Measurements from ENCODE around the gene LIMCH1. TPM values are rescaled to one million over a fixed set of nuclear protein-coding genes. Genes with fewer than 3 reads are reported as not detected.

Gene LIMCH1
- total RNA-seq, 1 experiment from 2014 or later, result 48.4 TPM

GRCh38 chr4:41538887-41539498 is 1.0 kb downstream of the LIMCH1 start:
- Mint-ChIP-seq H3K4me3 (ENCODE audit: unreplicated experiment) (peak overlapping the region; percentile 52), H3K4me1 (ENCODE audit: insufficient read depth, unreplicated experiment) (peaks cover 48% of the 10 kb centered on the region), H3K27ac (ENCODE audit: low read depth, unreplicated experiment) (peak overlapping the region; percentile 16), H3K27me3 (ENCODE audit: insufficient read depth, unreplicated experiment) (no peaks in the 10 kb centered on the region), H3K9me3 (ENCODE audit: unreplicated experiment) (no peaks in the 10 kb centered on the region), H3K36me3 (ENCODE audit: insufficient read depth, unreplicated experiment) (no peaks in the 10 kb centered on the region)
- ChIA-PET CTCF (interaction anchor here (0.6 to 1.1 kb wide), 4 partner anchors 105 to 615 kb away, joined by 3 to 4 read pairs (median 3); no protein-coding TSS in a partner anchor), POLR2A (interaction anchor here (0.7 to 1.5 kb wide), 5 partner anchors 11 to 178 kb away, joined by 3 to 5 read pairs (median 4); no protein-coding TSS in a partner anchor)
- intact Hi-C loops (cut with micrococcal nuclease), result no loop called here
- DNase-seq (ENCODE audit: unreplicated experiment), result peak; percentile 70
- TF ChIP-seq, protein P1, sequence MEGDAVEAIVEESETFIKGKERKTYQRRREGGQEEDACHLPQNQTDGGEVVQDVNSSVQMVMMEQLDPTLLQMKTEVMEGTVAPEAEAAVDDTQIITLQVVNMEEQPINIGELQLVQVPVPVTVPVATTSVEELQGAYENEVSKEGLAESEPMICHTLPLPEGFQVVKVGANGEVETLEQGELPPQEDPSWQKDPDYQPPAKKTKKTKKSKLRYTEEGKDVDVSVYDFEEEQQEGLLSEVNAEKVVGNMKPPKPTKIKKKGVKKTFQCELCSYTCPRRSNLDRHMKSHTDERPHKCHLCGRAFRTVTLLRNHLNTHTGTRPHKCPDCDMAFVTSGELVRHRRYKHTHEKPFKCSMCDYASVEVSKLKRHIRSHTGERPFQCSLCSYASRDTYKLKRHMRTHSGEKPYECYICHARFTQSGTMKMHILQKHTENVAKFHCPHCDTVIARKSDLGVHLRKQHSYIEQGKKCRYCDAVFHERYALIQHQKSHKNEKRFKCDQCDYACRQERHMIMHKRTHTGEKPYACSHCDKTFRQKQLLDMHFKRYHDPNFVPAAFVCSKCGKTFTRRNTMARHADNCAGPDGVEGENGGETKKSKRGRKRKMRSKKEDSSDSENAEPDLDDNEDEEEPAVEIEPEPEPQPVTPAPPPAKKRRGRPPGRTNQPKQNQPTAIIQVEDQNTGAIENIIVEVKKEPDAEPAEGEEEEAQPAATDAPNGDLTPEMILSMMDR (IDR thresholded peaks at IDR 0.05; ENCODE audit: unreplicated experiment), result no peak
- no TSS peak for BruUV-seq (replicated peaks)

DNA sequence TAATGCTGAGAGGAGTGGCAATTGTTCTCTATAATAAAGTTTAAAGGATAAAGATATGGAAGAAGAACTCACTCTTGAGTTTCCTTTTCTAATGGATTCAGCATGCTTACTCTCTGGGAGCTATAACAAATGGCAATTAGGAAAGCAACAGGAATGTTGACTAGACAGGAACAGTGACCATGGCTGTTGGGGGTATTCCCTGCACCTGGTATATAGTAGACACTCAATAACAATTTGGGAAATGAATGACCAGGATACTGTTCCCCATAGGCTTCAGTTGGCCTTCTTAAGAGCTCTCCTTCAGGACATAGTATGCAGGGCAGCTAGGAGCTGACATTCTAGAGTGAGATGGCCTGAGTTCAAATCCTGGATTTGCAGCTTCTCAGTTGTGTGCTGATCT is 1.8 kb downstream of the LIMCH1 start:
- H3K9me3 Mint-ChIP-seq (ENCODE audit: unreplicated experiment), result no peaks in the 10 kb centered on the region
- no peaks in the 10 kb centered on the region for H3K27me3 Mint-ChIP-seq (ENCODE audit: insufficient read depth, unreplicated experiment)
- ChIA-PET POLR2A (interaction anchor here (0.7 to 1.5 kb wide), 4 partner anchors 10 to 287 kb away, joined by 3 to 5 read pairs (median 3); no protein-coding TSS in a partner anchor), CTCF (interaction anchor here (0.7 kb wide), 1 partner anchor 1131 kb away, joined by 4 read pairs; no protein-coding TSS in a partner anchor)
- peaks cover 46% of the 10 kb centered on the region for H3K4me1 Mint-ChIP-seq (ENCODE audit: insufficient read depth, unreplicated experiment)
- H3K4me3 Mint-ChIP-seq (ENCODE audit: unreplicated experiment), result no peak overlapping the region
- no peaks in the 10 kb centered on the region for H3K36me3 Mint-ChIP-seq (ENCODE audit: insufficient read depth, unreplicated experiment)
- no TSS peak for BruUV-seq (replicated peaks)
- no peak for DNase-seq (ENCODE audit: unreplicated experiment)
- intact Hi-C loops (cut with micrococcal nuclease), result no loop called here
- TF ChIP-seq, protein P1 (IDR thresholded peaks at IDR 0.05; ENCODE audit: unreplicated experiment), result no peak
- peak overlapping the region; percentile 16 for H3K27ac Mint-ChIP-seq (ENCODE audit: low read depth, unreplicated experiment)

DNA sequence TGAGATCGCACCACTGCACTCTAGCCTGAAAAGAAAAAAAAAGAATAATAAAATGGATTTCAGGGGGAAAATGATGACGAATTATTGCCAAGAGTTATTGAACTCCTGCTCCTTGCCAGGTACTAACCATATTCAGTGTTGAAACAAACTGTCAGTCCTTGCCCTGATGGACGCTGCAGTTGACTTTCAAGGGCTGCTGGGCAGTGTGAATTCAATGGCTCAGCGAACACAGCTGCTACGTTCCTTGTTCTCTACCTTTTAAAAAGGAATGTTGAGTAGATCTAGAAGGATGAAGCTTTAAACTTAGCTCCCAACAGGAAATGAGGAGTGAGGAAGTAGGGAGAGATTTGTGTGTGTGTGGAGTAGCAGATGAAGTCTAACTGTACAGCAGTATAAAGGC is 2.7 kb downstream of the LIMCH1 start:
- Mint-ChIP-seq H3K4me3 (ENCODE audit: unreplicated experiment) (no peak overlapping the region), H3K4me1 (ENCODE audit: insufficient read depth, unreplicated experiment) (peaks cover 45% of the 10 kb centered on the region)
- BruUV-seq (replicated peaks), result no TSS peak

DNA sequence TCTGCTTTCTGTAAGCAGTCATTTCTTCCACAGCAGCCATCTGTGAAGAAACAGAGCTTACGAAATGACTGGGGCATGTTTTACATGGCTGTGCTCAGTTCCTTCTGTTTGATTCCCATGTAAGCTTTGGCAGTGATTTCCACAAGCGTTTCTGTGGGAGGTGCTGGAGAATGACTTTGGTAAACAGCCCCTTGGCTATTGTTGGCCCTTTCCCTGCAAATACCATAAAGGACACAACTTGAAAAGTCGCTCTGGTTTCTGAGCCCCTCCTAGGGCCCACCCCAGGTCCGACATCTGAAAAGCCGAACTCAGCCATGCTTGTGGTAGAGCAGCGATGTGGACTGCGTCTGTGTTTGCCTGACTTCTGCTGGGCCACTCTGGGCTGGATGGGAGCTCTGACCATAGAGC is 3.7 kb downstream of the LIMCH1 start:
- POLR2A ChIA-PET, result interaction anchor here (0.7 kb wide), 1 partner anchor 11 kb away, joined by 3 read pairs; no protein-coding TSS in a partner anchor
- Mint-ChIP-seq H3K27ac (ENCODE audit: low read depth, unreplicated experiment) (no peak overlapping the region), H3K4me1 (ENCODE audit: insufficient read depth, unreplicated experiment) (peaks cover 35% of the 10 kb centered on the region), H3K4me3 (ENCODE audit: unreplicated experiment) (no peak overlapping the region), H3K36me3 (ENCODE audit: insufficient read depth, unreplicated experiment) (no peaks in the 10 kb centered on the region), H3K27me3 (ENCODE audit: insufficient read depth, unreplicated experiment) (no peaks in the 10 kb centered on the region), H3K9me3 (ENCODE audit: unreplicated experiment) (no peaks in the 10 kb centered on the region)
- no TSS peak for BruUV-seq (replicated peaks)
- CTCF ChIA-PET, result no interaction called here
- TF ChIP-seq, protein P1 (IDR thresholded peaks at IDR 0.05; ENCODE audit: unreplicated experiment), result no peak
- intact Hi-C loops (cut with micrococcal nuclease), result no loop called here
- peak; percentile 70 for DNase-seq (ENCODE audit: unreplicated experiment)

More for the DNA sequence above, 2.7 kb downstream of the LIMCH1 start:
- Mint-ChIP-seq H3K27ac (ENCODE audit: low read depth, unreplicated experiment) (no peak overlapping the region), H3K27me3 (ENCODE audit: insufficient read depth, unreplicated experiment) (no peaks in the 10 kb centered on the region), H3K9me3 (ENCODE audit: unreplicated experiment) (no peaks in the 10 kb centered on the region), H3K36me3 (ENCODE audit: insufficient read depth, unreplicated experiment) (no peaks in the 10 kb centered on the region)
- intact Hi-C loops (cut with micrococcal nuclease), result no loop called here
- TF ChIP-seq, protein P1 (IDR thresholded peaks at IDR 0.05; ENCODE audit: unreplicated experiment), result no peak
- CTCF ChIA-PET, result no interaction called here
- POLR2A ChIA-PET, result no interaction called here
- DNase-seq (ENCODE audit: unreplicated experiment), result no peak

Data from MCF 10A (cell line).